Muscle layer of duodenum (tissue), 2 donors: Measurements from ENCODE around the gene MAGEC1.
"Not testable (repeated sequence)": the region's sequence is repeated elsewhere in the genome, so short reads cannot be mapped to it uniquely, and the experiment has no call there.

Experiments
- H3K27ac ChIP-seq: one replicate; pipeline ENCODE4 v1.7.0; 2013; ENCODE audit warnings: mild to moderate bottlenecking, low read length
- H3K27me3 ChIP-seq: one replicate; pipeline ENCODE4 v1.7.0; 2013; ENCODE audit warnings: low read depth, mild to moderate bottlenecking, control low read depth, low read length
- H3K36me3 ChIP-seq, 2 donors: one replicate each; pipeline ENCODE4 v1.7.0; 2013; ENCODE audit warnings: low read length in 2 of 2, control low read depth in 1 of 2, mild to moderate bottlenecking in 1 of 2; ENCODE audit not compliant: insufficient read depth in 2 of 2, control insufficient read depth in 1 of 2
- H3K4me1 ChIP-seq, 2 donors: one replicate each; pipeline ENCODE4 v1.7.0; 2013; ENCODE audit warnings: low read length in 2 of 2, mild to moderate bottlenecking in 2 of 2, control low read depth in 1 of 2, moderate library complexity in 1 of 2; ENCODE audit not compliant: insufficient read depth in 2 of 2, control insufficient read depth in 1 of 2
- H3K4me3 ChIP-seq, 2 donors: one replicate each; pipeline ENCODE4 v1.7.0; 2013; ENCODE audit warnings: low read length in 2 of 2, low read depth in 1 of 2, mild to moderate bottlenecking in 1 of 2
- H3K9me3 ChIP-seq, 2 donors: one replicate each; pipeline ENCODE4 v1.7.0; 2013; ENCODE audit warnings: low read length in 2 of 2, control low read depth in 1 of 2, mild to moderate bottlenecking in 1 of 2; ENCODE audit not compliant: control insufficient read depth in 1 of 2
- donor health status: healthy.

The MAGEC1 gene, protein sequence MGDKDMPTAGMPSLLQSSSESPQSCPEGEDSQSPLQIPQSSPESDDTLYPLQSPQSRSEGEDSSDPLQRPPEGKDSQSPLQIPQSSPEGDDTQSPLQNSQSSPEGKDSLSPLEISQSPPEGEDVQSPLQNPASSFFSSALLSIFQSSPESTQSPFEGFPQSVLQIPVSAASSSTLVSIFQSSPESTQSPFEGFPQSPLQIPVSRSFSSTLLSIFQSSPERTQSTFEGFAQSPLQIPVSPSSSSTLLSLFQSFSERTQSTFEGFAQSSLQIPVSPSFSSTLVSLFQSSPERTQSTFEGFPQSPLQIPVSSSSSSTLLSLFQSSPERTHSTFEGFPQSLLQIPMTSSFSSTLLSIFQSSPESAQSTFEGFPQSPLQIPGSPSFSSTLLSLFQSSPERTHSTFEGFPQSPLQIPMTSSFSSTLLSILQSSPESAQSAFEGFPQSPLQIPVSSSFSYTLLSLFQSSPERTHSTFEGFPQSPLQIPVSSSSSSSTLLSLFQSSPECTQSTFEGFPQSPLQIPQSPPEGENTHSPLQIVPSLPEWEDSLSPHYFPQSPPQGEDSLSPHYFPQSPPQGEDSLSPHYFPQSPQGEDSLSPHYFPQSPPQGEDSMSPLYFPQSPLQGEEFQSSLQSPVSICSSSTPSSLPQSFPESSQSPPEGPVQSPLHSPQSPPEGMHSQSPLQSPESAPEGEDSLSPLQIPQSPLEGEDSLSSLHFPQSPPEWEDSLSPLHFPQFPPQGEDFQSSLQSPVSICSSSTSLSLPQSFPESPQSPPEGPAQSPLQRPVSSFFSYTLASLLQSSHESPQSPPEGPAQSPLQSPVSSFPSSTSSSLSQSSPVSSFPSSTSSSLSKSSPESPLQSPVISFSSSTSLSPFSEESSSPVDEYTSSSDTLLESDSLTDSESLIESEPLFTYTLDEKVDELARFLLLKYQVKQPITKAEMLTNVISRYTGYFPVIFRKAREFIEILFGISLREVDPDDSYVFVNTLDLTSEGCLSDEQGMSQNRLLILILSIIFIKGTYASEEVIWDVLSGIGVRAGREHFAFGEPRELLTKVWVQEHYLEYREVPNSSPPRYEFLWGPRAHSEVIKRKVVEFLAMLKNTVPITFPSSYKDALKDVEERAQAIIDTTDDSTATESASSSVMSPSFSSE

DNA sequence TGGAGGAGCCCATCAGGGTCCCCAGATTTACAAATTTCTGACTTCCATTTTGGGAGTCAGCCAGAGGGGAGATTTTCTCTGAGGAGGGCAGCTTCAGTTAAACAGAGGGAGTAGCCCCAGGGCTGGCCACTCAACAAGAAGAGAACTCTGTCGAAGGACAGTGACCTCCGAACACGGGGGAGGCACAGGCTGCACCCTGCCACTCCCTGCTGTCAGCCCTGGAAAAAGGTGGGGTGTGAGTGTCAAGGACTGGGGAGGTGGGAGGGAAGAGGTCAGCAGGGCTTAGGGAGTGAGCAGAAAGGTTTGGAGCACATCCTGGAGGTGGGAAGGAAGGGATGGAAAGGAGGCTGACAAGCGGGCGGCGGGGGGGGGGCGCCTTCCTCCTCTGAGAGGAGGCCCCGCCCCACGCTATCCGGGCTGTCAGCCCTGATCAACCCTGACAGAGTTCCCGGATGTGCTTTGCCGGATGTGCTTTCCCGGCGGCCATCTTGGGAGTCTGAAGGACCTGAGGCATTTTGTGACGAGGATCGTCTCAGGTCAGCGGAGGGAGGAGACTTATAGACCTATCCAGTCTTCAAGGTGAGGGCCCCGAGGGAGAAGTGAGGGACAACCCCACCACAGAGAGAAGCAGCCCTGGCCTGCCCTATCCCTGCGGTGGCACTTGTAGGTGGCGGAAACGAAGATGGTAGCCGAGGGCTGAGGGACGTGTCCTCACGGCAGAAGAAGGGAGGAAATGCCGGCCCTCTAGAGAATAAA, at the start of gene MAGEC1:
Gene MAGEC1 (plus strand): TSS at position 495 of the 756 bp plus-strand sequence. CDS start 1,179 bp downstream, outside the sequence.
- peaks cover 0 to 6% of the 10 kb centered on the region in 2 donors for H3K9me3 ChIP-seq
- no peaks in the 10 kb centered on the region for H3K36me3 ChIP-seq
- H3K27ac ChIP-seq: no peak within 1 kb of the TSS
- H3K4me1 ChIP-seq: no peaks in the 10 kb centered on the region
- H3K4me3 ChIP-seq: no peak within 1 kb of the TSS
- no peaks in the 10 kb centered on the region for H3K27me3 ChIP-seq

DNA sequence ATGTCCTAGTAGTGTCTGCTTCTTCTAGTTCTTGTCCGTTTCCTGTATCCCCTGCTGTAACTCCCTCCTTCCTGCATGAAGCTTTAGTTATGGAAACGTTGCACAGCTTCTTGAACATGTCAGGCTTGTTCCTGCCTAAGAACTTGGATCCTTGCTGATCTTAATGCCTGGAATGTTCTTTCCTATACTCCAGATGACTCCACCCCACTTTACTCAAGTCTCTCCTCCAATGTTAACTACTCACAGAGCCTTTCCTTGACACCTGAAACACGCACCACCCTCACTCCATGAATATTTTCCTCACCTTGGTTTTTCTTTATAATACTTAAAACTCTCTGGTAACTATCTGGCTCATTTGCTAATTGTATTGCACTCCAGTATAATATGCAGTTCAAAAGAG, 46.2 kb upstream of the MAGEC1 start:
- Histone ChIP-seq H3K27ac (no peak overlapping the region), H3K4me3 (no peak overlapping the region), H3K27me3 (no peaks in the 10 kb centered on the region), H3K9me3 (no peaks in the 10 kb centered on the region), H3K36me3 (no peaks in the 10 kb centered on the region), H3K4me1 (no peaks in the 10 kb centered on the region)

DNA sequence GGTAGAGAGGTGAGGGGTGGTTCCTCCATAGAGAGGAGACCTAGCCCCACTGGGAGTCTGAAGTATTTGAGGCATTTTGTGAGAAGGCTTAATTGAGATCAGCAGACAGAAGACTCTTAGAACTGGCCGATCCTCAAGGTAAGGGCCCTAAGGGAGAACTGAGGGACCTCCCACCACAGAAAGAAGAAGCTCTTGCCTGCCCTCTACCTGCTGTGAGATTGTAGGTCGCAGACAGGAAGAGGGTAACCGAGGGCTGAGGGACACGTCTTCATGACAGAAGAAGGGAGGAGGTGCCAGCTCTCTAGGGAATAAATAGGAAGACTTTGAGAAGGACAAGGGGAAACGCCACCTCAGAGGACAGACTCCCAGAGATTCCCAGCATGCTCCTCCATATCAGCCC, 24.1 kb upstream of the MAGEC1 start:
- no peak overlapping the region for H3K4me3 ChIP-seq
- H3K4me1 ChIP-seq: no peaks in the 10 kb centered on the region
- peaks cover 0 to 2% of the 10 kb centered on the region in 2 donors for H3K9me3 ChIP-seq
- no peaks in the 10 kb centered on the region for H3K27me3 ChIP-seq
- H3K36me3 ChIP-seq: no peaks in the 10 kb centered on the region
- no peak overlapping the region for H3K27ac ChIP-seq

DNA sequence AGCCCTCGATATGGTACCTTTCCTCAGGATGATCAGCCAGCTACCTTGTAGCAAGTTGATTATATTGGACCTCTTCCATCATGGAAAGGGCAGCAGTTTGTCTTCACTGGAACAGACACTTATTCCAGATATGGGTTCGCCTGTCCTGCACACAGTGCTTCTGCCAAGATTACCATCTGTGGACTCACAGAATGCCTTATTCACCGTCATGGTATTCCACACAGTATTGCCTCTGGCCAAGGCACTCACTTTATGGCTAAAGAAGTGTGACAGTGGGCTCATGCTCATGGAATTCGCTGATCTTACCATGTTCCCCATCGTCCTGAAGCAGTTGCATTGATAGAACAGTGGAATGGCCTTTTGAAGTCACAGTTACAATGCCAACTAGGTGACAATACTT, 14.9 kb upstream of the MAGEC1 start:
- H3K4me1 ChIP-seq, H3K27me3 ChIP-seq: not testable (repeated sequence)

GRCh38 chrX:141894733-141895132, 9.0 kb upstream of the MAGEC1 start:
- Histone ChIP-seq H3K36me3 (no peaks in the 10 kb centered on the region), H3K4me1 (no peaks in the 10 kb centered on the region), H3K27ac (no peak overlapping the region), H3K27me3 (no peaks in the 10 kb centered on the region), H3K4me3 (no peak overlapping the region), H3K9me3 (no peaks in the 10 kb centered on the region)

More for the DNA sequence above, 14.9 kb upstream of the MAGEC1 start:
- not testable (repeated sequence) for H3K36me3 ChIP-seq, H3K4me3 ChIP-seq, H3K9me3 ChIP-seq, H3K27ac ChIP-seq

GRCh38 chrX:141897690-141898089, 6.0 kb upstream of the MAGEC1 start:
- Histone ChIP-seq H3K4me3 (no peak overlapping the region), H3K27ac (no peak overlapping the region), H3K27me3 (no peaks in the 10 kb centered on the region), H3K9me3 (no peaks in the 10 kb centered on the region), H3K36me3 (no peaks in the 10 kb centered on the region), H3K4me1 (no peaks in the 10 kb centered on the region)

DNA sequence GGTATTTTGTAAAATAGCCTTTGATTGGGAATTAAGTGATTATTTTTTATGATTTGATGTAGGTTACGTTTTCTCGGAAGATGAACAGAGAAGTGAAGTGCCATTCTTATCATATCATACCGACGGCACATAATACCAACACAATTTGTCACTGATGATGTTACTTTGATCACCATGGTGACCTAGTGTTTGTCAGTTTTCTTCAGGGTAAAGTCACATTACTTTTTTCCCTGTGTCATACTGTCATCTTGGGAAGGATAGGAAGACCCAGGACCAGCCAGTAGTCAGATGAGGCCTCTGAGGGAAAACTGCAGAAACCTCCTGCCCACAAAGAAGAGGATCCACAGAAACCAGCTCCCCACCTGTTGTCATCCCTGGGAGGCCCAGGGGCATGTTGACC, 1.3 kb upstream of the MAGEC1 start:
- Histone ChIP-seq H3K9me3 (peaks cover 0 to 2% of the 10 kb centered on the region in 2 donors), H3K36me3 (no peaks in the 10 kb centered on the region), H3K27me3 (no peaks in the 10 kb centered on the region), H3K4me3 (no peak overlapping the region), H3K27ac (no peak overlapping the region), H3K4me1 (no peaks in the 10 kb centered on the region)

DNA sequence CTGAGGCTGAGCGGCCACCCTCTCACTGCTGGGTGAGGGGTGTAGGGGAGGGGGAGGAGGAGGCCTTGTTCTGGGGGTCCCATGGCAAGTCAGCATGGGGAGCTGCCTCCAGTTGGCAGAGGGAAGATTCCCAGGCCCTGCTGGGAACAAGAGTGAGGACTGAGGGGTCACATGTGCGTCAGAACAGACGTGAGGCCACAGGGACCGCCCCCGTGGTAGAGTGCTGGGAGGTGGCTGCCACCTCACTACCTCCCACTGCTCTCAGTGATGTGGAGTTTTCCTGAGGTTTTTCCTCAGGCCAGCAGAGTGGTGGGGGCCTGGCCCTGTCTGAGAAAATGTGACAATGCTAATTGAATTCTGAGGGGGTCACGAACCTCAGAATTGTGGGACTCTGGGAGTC, 568 bp downstream of the MAGEC1 start:
- Histone ChIP-seq H3K4me1 (no peaks in the 10 kb centered on the region), H3K27me3 (no peaks in the 10 kb centered on the region), H3K9me3 (peaks cover 0 to 6% of the 10 kb centered on the region in 2 donors), H3K36me3 (no peaks in the 10 kb centered on the region), H3K27ac (no peak overlapping the region), H3K4me3 (no peak overlapping the region)

DNA sequence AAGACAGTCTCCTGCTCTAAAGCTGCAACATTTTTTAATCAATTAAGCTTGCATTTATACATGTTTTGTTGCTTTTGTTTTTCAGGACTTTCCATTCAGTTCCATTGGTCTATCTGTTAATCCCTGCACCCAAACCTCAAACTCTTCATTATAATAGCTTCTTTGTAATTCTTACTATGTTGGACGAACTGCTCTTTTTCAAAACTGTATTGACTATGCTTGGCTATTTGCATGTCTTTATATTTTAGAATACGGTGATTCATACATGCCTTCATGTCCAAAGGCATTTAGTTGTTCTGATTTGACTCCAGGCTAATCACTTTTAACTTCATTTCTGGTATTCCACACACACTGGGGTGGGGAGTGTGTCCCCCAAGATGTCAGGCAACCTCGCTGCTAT, 14.1 kb downstream of the MAGEC1 start:
- no peaks in the 10 kb centered on the region for H3K36me3 ChIP-seq
- no peak overlapping the region for H3K27ac ChIP-seq
- H3K4me1 ChIP-seq: no peaks in the 10 kb centered on the region
- H3K9me3 ChIP-seq: no peaks in the 10 kb centered on the region
- H3K4me3 ChIP-seq: no peak overlapping the region
- H3K27me3 ChIP-seq: no peaks in the 10 kb centered on the region

DNA sequence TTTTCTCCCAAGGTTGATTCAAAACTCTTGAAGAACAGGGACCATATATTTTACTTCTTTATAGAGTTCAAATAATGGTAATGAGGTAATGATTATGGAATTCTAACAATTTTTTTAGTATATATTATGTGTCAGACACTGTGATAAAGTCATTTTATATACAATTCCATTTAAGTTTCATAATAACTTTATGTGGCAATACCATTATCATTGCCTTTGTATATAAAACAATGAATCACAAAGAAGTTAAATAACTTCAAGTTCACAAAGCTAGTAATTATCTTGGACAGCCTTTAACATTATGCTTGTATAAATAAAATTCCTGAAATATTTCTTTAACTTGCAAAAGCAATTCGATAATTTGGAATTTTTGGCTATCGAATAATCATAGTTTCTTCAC, 20.6 kb downstream of the MAGEC1 start:
- Histone ChIP-seq H3K9me3 (no peaks in the 10 kb centered on the region), H3K27ac (no peak overlapping the region), H3K27me3 (no peaks in the 10 kb centered on the region), H3K36me3 (no peaks in the 10 kb centered on the region), H3K4me3 (no peak overlapping the region), H3K4me1 (no peaks in the 10 kb centered on the region)
